Measurements from ENCODE around the gene NDUFC2.

GRCh38 chr11:78033040-78033439, 46.6 kb downstream of the NDUFC2 start:
- TF ChIP-seq CTCF (conservative IDR thresholded peaks at IDR 0.05) (no peak), ZFX (IDR thresholded peaks at IDR 0.05) (no peak)
